HCT116 (cell line): ENCODE data around the gene TEX30. TPM values are rescaled to one million over a fixed set of nuclear protein-coding genes. Genes with fewer than 3 reads are reported as not detected.

Experiments used
- ATAC-seq: fragments of 200-7000 bp; cut with Tn5 transposase; 2 replicates; pipeline ENCODE4 v1.9.1; 2020; ENCODE audit warnings: mild to moderate bottlenecking, moderate library complexity
- BruUV-seq: library from RNA; stranded (reverse); fragments of 400-500 nt; replicated peaks from 2 replicates; lab custom pipeline; 2021; lab: Mats Ljungman, UMichigan
- CTCF ChIA-PET: fragments of 300-600 bp; sonication (Branson Sonifier 250); formaldehyde crosslinking; loops from one replicate; lab custom pipeline; 2021; ENCODE audit warnings: antibody characterized with exemption; lab: Charles Lee
- POLR2A ChIA-PET: fragments of 300-600, 350-600 bp; sonication (Branson Sonifier 250); formaldehyde crosslinking; loops from one replicate; lab custom pipeline; 2021; ENCODE audit warnings: antibody characterized with exemption; lab: Charles Lee
- RAD21 ChIA-PET, 2 experiments: fragments of 300-600 bp; sonication (Branson Sonifier 250); formaldehyde crosslinking; loops; one replicate each; lab custom pipeline; 2023; ENCODE audit warnings: low total read pairs in 2 of 2; ENCODE audit not compliant: uncharacterized antibody in 2 of 2, unreplicated experiment in 2 of 2, low non-redundant PET in 1 of 2; lab: Charles Lee
- DNase-seq: peaks from one replicate; pipeline ENCODE4 v3.0.0-alpha.2; 2010; ENCODE audit warnings: low read depth, low spot score
- H2AFZ ChIP-seq: fragments of 200-600 bp; shearing (Covaris generic), sonication (generic); 2 replicates; pipeline ENCODE4 v1.6.1; 2017; ENCODE audit warnings: low read depth, mixed run types, mixed read lengths, antibody characterized with exemption, low read length; ENCODE audit not compliant: poor library complexity, severe bottlenecking
- H3K27ac ChIP-seq: 2 replicates; pipeline ENCODE4 v1.5.1; 2012; ENCODE audit warnings: low read depth, low read length
- H3K27me3 ChIP-seq: fragments of 200-600 bp; sonication (generic); 2 replicates; pipeline ENCODE4 v1.6.1; 2016; ENCODE audit warnings: mixed run types, low read length, mixed read lengths; ENCODE audit not compliant: insufficient read depth
- H3K36me3 ChIP-seq, 2 experiments: fragments of 200-500 bp in 1 of 2; fragments of 200-600 bp in 1 of 2; sonication (Bioruptor generic) in 1 of 2; sonication (generic) in 1 of 2; 2 replicates each; pipeline versions ENCODE4 v1.5.1 to v1.6.1; 2014 to 2016; ENCODE audit warnings: low read length in 2 of 2, inconsistent platforms in 1 of 2, mixed read lengths in 1 of 2, mixed run types in 1 of 2; ENCODE audit not compliant: insufficient read depth in 2 of 2, control insufficient read depth in 1 of 2
- H3K4me1 ChIP-seq, 2 experiments: fragments of 200-600 bp in 1 of 2; sonication (generic) in 1 of 2; 2 replicates each; pipeline versions ENCODE4 v1.5.1 to v1.6.1; 2012 to 2017; ENCODE audit warnings: low read length in 2 of 2, inconsistent platforms in 1 of 2, mild to moderate bottlenecking in 1 of 2, mixed read lengths in 1 of 2, mixed run types in 1 of 2, moderate library complexity in 1 of 2; ENCODE audit not compliant: insufficient read depth in 2 of 2, control insufficient read depth in 1 of 2
- H3K4me2 ChIP-seq: fragments of 200-600 bp; sonication (generic); 2 replicates; pipeline ENCODE4 v1.6.1; 2017; ENCODE audit warnings: mixed run types, low read length, mixed read lengths
- H3K4me3 ChIP-seq, 2 experiments: fragments of 200-600 bp in 1 of 2; sonication (generic) in 1 of 2; replicated peaks in 1 of 2; 2 replicates each; pipeline ENCODE4 v1.5.1; 2011 to 2016; ENCODE audit warnings: low read length in 2 of 2, control low read depth in 1 of 2, low read depth in 1 of 2, mild to moderate bottlenecking in 1 of 2, mixed read lengths in 1 of 2, mixed run types in 1 of 2
- H3K79me2 ChIP-seq: fragments of 200-600 bp; sonication (generic); 2 replicates; pipeline ENCODE4 v1.6.1; 2017; ENCODE audit warnings: mild to moderate bottlenecking, mixed run types, low read length, moderate library complexity, mixed read lengths; ENCODE audit not compliant: insufficient read depth
- H3K9ac ChIP-seq: fragments of 200-600 bp; sonication (generic); 2 replicates; pipeline ENCODE4 v1.6.1; 2016; ENCODE audit warnings: low read length, mixed read lengths
- H3K9me2 ChIP-seq: fragments of 200-600 bp; sonication (generic), shearing (Covaris generic); 2 replicates; pipeline ENCODE4 v1.6.1; 2017; ENCODE audit warnings: mixed run types, mild to moderate bottlenecking, moderate library complexity; ENCODE audit not compliant: insufficient read depth
- H3K9me3 ChIP-seq, 2 experiments: fragments of 200-500 bp in 1 of 2; fragments of 200-600 bp in 1 of 2; sonication (Bioruptor generic) in 1 of 2; sonication (generic) in 1 of 2; 2 replicates each; pipeline ENCODE4 v1.6.1; 2014 to 2017; ENCODE audit warnings: low read length in 2 of 2, mixed read lengths in 2 of 2, inconsistent platforms in 1 of 2, low read depth in 1 of 2, mild to moderate bottlenecking in 1 of 2, mixed run types in 1 of 2, moderate library complexity in 1 of 2; ENCODE audit not compliant: control insufficient read depth in 1 of 2, insufficient read depth in 1 of 2
- H4K20me1 ChIP-seq: fragments of 200-600 bp; sonication (generic), shearing (Covaris generic); 2 replicates; pipeline ENCODE4 v1.6.1; 2017; ENCODE audit warnings: mixed run types, mild to moderate bottlenecking, moderate library complexity; ENCODE audit not compliant: insufficient read depth
- CBX3 ChIP-seq: IDR thresholded peaks from 2 replicates; pipeline ENCODE4 v1.6.1; 2012; ENCODE audit warnings: low read depth
- CEBPB ChIP-seq: IDR thresholded peaks from 2 replicates; pipeline ENCODE4 v1.6.1; 2012; ENCODE audit warnings: low read depth
- EGR1 ChIP-seq: IDR thresholded peaks from 2 replicates; pipeline ENCODE4 v1.6.1; 2012; ENCODE audit warnings: low read depth
- FOSL1 ChIP-seq: IDR thresholded peaks from 2 replicates; pipeline ENCODE4 v1.6.1; 2012; ENCODE audit warnings: low read depth
- MAX ChIP-seq: IDR thresholded peaks from 2 replicates; pipeline ENCODE4 v1.6.1; 2012
- POLR2A ChIP-seq: IDR thresholded peaks from 2 replicates; pipeline ENCODE4 v1.7.0; 2011; ENCODE audit warnings: borderline replicate concordance; ENCODE audit not compliant: insufficient read depth, insufficient read length; ENCODE audit errors: extremely low read depth
- REST ChIP-seq: IDR thresholded peaks from 2 replicates; pipeline ENCODE4 v1.6.1; 2012; ENCODE audit warnings: low read depth
- SRF ChIP-seq: IDR thresholded peaks from 2 replicates; pipeline ENCODE4 v1.6.1; 2012; ENCODE audit warnings: low read depth
- YY1 ChIP-seq: IDR thresholded peaks from 2 replicates; pipeline ENCODE4 v1.6.1; 2011; ENCODE audit warnings: low read length, low read depth, moderate library complexity, mild to moderate bottlenecking; ENCODE audit not compliant: insufficient replicate concordance; ENCODE audit errors: extremely low read depth
- ZBTB33 ChIP-seq: IDR thresholded peaks from 2 replicates; pipeline ENCODE4 v1.6.1; 2011; ENCODE audit warnings: mild to moderate bottlenecking, low read length, moderate library complexity; ENCODE audit not compliant: insufficient replicate concordance; ENCODE audit errors: extremely low read depth
- ZNF274 ChIP-seq: fragments of 200-500 bp; sonication (Bioruptor generic); IDR thresholded peaks from 2 replicates; pipeline ENCODE4 v1.6.1; 2014; ENCODE audit warnings: mild to moderate bottlenecking, low read depth, low read length, inconsistent platforms
- intact Hi-C: fragments of 100-400 bp; cut with micrococcal nuclease; formaldehyde crosslinking; loops from 2 replicates; pipeline ENCODE4 v1.10.0; 2022
- total RNA-seq: library from RNA; stranded (reverse); gene quantifications from one replicate; pipeline ENCODE4 v1.2.1, GENCODE V29; 2021; ENCODE audit not compliant: unreplicated experiment

The TEX30 gene
- total RNA-seq, 1 experiment from 2014 or later = 22.3 TPM

GRCh38 chr13:102774214-102774568 is 605 bp upstream of the TEX30 start:
- BruUV-seq = TSS peak; percentile 87
- DNase-seq (no peak), ATAC-seq (no peak)
- Histone ChIP-seq H3K27me3 (no peaks in the 10 kb centered on the region), H3K4me2 (peak overlapping the region; percentile 96), H3K9me3 (no peaks in the 10 kb centered on the region), H3K36me3 (0 out of 4 replicates have a peak, but pooled peaks cover 0 to 3% of the 10 kb centered on the region in 2 experiments), H3K4me3 (peak overlapping the region; percentile 36 to 85), H3K9ac (peak overlapping the region; percentile 87), H2AFZ (no peak overlapping the region), H3K79me2 (peaks cover 24% of the 10 kb centered on the region), H4K20me1 (no peaks in the 10 kb centered on the region), H3K9me2 (no peaks in the 10 kb centered on the region), H3K4me1 (peaks cover 0 to 25% of the 10 kb centered on the region in 2 experiments; a peak in 2 of 4 replicates), H3K27ac (peak overlapping the region; percentile 77)
- CTCF ChIA-PET = interaction anchor here (1.3 to 2.0 kb wide), 2 partner anchors 49 to 73 kb away, joined by 4 read pairs; no protein-coding TSS in a partner anchor
- no peak for TF ChIP-seq CBX3
- no peak for TF ChIP-seq CEBPB
- no peak for TF ChIP-seq EGR1
- TF ChIP-seq FOSL1 = no peak
- no peak for TF ChIP-seq REST
- TF ChIP-seq ZNF274 = no peak
- TF ChIP-seq POLR2A = no peak
- no peak for TF ChIP-seq MAX
- no peak for TF ChIP-seq ZBTB33
- TF ChIP-seq SRF = no peak
- TF ChIP-seq YY1 = no peak
- POLR2A ChIA-PET = interaction anchor here (1.0 to 1.5 kb wide), 5 partner anchors 15 to 178 kb away, joined by 3 to 8 read pairs (median 4); partner anchors contain the start of genes ERCC5 and TPP2
- RAD21 ChIA-PET = interaction anchor here in 1 of 2 experiments (1.0 kb wide), 1 partner anchor 49 kb away, joined by 4 read pairs; no protein-coding TSS in a partner anchor
- intact Hi-C loops = no loop called here
